GM08714 (cell line): ENCODE data around the gene MAX.

ENCODE experiments used
- H3K4me3 ChIP-seq: fragments of 200-500 bp; sonication (Bioruptor generic); 2 replicates; pipeline ENCODE4 v1.5.1; 2014; ENCODE audit warnings: mild to moderate bottlenecking, low read length, inconsistent platforms
- ZNF274 ChIP-seq: IDR thresholded peaks from 2 replicates; pipeline ENCODE4 v1.6.1; 2012; ENCODE audit warnings: mild to moderate bottlenecking, low read depth, low read length

MAX gene

GRCh38 chr14:65071544-65071943 lies 30.8 kb downstream of the MAX start:
- TF ChIP-seq ZNF274: no peak
- no peak overlapping the region for H3K4me3 ChIP-seq

GRCh38 chr14:65070471-65070976 lies 31.8 kb downstream of the MAX start:
- H3K4me3 ChIP-seq: no peak overlapping the region
- no peak for TF ChIP-seq ZNF274

- no peak for TF ChIP-seq ZNF274
- no peak overlapping the region for H3K4me3 ChIP-seq
These were observed 32.4 kb downstream of the MAX start for GRCh38 chr14:65069874-65070413.

GRCh38 chr14:65065719-65066118 lies 36.6 kb downstream of the MAX start:
- no peak for TF ChIP-seq ZNF274
- no peak overlapping the region for H3K4me3 ChIP-seq

GRCh38 chr14:65062096-65063075 lies 39.9 kb downstream of the MAX start:
- no peak overlapping the region for H3K4me3 ChIP-seq
- TF ChIP-seq ZNF274: no peak

- TF ChIP-seq ZNF274: no peak
- H3K4me3 ChIP-seq: no peak overlapping the region
These were observed 44.6 kb downstream of the MAX start for GRCh38 chr14:65057695-65058094.

GRCh38 chr14:65054471-65055085 lies 47.7 kb downstream of the MAX start:
- H3K4me3 ChIP-seq: no peak overlapping the region
- no peak for TF ChIP-seq ZNF274

GRCh38 chr14:65053466-65053865 lies 48.9 kb downstream of the MAX start:
- H3K4me3 ChIP-seq: no peak overlapping the region
- TF ChIP-seq ZNF274: no peak

GRCh38 chr14:65052832-65053231 lies 49.5 kb downstream of the MAX start:
- no peak overlapping the region for H3K4me3 ChIP-seq
- no peak for TF ChIP-seq ZNF274

- no peak for TF ChIP-seq ZNF274
- no peak overlapping the region for H3K4me3 ChIP-seq
These were observed 56.6 kb downstream of the MAX start for GRCh38 chr14:65045709-65046108.

- TF ChIP-seq ZNF274: no peak
These were observed 57.3 kb downstream of the MAX start for GRCh38 chr14:65045006-65045405.

GRCh38 chr14:65044596-65044959 lies 57.7 kb downstream of the MAX start:
- no peak overlapping the region for H3K4me3 ChIP-seq
- TF ChIP-seq ZNF274: no peak

More at GRCh38 chr14:65045006-65045405, 57.3 kb downstream of the MAX start:
- no peak overlapping the region for H3K4me3 ChIP-seq

- TF ChIP-seq ZNF274: no peak
- no peak overlapping the region for H3K4me3 ChIP-seq
These were observed 58.3 kb downstream of the MAX start for GRCh38 chr14:65043893-65044595.

GRCh38 chr14:65042731-65043372 lies 59.5 kb downstream of the MAX start:
- no peak for TF ChIP-seq ZNF274

GRCh38 chr14:65042296-65042695 lies 60.0 kb downstream of the MAX start:
- TF ChIP-seq ZNF274: no peak
- no peak overlapping the region for H3K4me3 ChIP-seq

More at GRCh38 chr14:65042731-65043372, 59.5 kb downstream of the MAX start:
- H3K4me3 ChIP-seq: no peak overlapping the region
